NCI-H1092 (cell line): ENCODE data around the gene SFTPA2.
"Not testable (repeated sequence)": the region's sequence is repeated elsewhere in the genome, so short reads cannot be mapped to it uniquely, and the experiment has no call there.

ENCODE experiments used
- DNase-seq: peaks from one replicate; lab custom pipeline; 2025; lab: John Stamatoyannopoulos, UW

SFTPA2 gene

GRCh38 chr10:79511891-79512583 lies 48.2 kb downstream of the SFTPA2 start, which contains the start of gene EIF5AL1:
TSS of gene EIF5AL1 (plus strand) at chr10:79512533. CDS start at chr10:79512650, 117 bp downstream.
- not testable (repeated sequence) for DNase-seq

- DNase-seq = not testable (repeated sequence)
Measured at GRCh38 chr10:79509934-79510508, 50.2 kb downstream of the SFTPA2 start.

GRCh38 chr10:79509306-79509933 lies 50.8 kb downstream of the SFTPA2 start:
- not testable (repeated sequence) for DNase-seq

GRCh38 chr10:79508245-79508644 lies 52.0 kb downstream of the SFTPA2 start:
- not testable (repeated sequence) for DNase-seq

GRCh38 chr10:79507440-79508167 lies 52.6 kb downstream of the SFTPA2 start:
- DNase-seq = no peak
